Fibroblast of the aortic adventitia (primary cell): ENCODE data around the gene HECW1. TPM values are rescaled to one million over a fixed set of nuclear protein-coding genes. Genes with fewer than 3 reads are reported as not detected.
"Not testable (repeated sequence)": the region's sequence is repeated elsewhere in the genome, so short reads cannot be mapped to it uniquely, and the experiment has no call there.

Experiments used
- DNase-seq: peaks from one replicate; pipeline ENCODE4 v3.0.0-alpha.2; 2010; ENCODE audit warnings: low read depth
- H3K4me3 ChIP-seq: 2 replicates; pipeline ENCODE4 v1.5.1; 2011; ENCODE audit warnings: low read depth, mild to moderate bottlenecking, control low read depth, low read length, moderate library complexity
- total RNA-seq: library from RNA; depleted of rRNA; stranded (reverse); fragments of >200 nt; gene quantifications from 2 replicates; pipeline ENCODE4 v1.2.3, GENCODE V29; 2012; ENCODE audit warnings: low replicate concordance
- TF ChIP-seq, protein P1 (sequence below): IDR thresholded peaks from 2 replicates; pipeline ENCODE4 v1.5.1; 2011; ENCODE audit warnings: mild to moderate bottlenecking, low read length, control low read depth, inconsistent platforms; ENCODE audit not compliant: insufficient read depth

Gene HECW1
- total RNA-seq, 1 donor: 3.6 TPM

DNA sequence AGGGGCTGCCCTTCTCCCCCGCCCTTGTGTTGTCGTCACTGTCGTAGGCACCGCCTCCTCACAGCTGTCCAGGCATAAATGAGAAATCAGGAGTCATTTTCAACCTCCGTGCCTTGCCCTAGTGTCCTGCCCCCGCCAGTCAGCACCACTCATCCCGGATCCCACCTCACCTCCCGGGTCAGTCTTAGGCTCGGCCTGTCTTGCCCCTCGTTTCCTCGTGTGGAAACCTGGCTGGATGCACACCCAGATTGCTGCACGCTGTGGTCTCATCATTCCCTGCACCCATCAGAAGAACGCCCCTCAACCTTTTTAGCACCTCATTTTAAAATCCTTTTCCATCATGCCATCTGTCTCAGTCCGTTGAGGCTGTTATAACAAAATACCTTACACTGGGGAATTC is 213.1 kb downstream of the HECW1 start:
- TF ChIP-seq, protein P1, sequence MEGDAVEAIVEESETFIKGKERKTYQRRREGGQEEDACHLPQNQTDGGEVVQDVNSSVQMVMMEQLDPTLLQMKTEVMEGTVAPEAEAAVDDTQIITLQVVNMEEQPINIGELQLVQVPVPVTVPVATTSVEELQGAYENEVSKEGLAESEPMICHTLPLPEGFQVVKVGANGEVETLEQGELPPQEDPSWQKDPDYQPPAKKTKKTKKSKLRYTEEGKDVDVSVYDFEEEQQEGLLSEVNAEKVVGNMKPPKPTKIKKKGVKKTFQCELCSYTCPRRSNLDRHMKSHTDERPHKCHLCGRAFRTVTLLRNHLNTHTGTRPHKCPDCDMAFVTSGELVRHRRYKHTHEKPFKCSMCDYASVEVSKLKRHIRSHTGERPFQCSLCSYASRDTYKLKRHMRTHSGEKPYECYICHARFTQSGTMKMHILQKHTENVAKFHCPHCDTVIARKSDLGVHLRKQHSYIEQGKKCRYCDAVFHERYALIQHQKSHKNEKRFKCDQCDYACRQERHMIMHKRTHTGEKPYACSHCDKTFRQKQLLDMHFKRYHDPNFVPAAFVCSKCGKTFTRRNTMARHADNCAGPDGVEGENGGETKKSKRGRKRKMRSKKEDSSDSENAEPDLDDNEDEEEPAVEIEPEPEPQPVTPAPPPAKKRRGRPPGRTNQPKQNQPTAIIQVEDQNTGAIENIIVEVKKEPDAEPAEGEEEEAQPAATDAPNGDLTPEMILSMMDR: no peak
- DNase-seq: no peak
- H3K4me3 ChIP-seq: no peak overlapping the region

DNA sequence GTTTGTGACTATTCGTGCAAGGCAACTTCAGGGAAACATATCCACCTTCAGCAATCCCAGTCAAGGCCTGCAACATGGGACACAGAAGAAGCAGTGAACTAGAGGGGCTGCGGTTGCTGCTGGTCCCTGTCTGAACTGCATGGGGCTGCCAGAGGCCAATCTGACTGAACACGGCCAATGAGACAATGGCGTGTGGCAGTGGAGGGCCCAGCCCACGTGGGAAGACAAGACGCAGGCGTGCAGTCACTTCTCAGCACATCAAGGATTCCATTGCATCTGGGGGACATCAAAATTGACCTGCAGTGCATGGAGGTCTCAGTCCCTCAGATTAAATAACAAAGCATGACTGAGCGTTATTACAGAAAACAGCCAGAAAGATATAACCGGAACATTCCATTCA is 215.9 kb downstream of the HECW1 start:
- no peak overlapping the region for H3K4me3 ChIP-seq
- no peak for DNase-seq
- TF ChIP-seq, protein P1: no peak

DNA sequence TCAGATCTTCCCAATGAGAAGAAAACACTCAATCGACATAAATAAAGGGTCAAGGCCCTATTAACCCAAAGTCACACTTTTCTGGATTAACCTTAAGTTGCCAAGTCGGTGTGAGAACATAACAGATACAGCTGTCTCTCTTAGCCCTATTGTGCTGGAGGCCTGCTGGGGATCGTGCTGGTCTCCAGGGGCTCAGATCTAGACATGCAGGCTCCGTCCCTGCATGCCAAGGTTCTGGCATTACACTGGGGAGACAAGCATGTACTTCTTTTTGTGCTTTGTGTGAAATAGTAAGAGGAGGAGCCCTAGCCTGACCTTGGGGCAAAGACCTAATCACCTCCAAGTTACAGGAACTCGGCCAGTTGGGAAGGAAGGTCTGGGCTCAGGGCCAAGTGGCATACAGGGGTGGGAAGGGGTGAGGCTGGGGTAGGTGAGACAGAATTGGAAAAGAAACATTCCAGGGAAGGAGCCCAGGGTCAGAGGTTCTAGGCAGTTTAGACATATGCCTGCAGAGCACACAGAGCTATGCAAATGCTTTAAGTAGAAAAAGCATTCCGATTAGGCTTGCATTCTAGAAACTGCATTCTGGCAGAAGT is 216.4 kb downstream of the HECW1 start:
- TF ChIP-seq, protein P1: no peak
- no peak for DNase-seq

DNA sequence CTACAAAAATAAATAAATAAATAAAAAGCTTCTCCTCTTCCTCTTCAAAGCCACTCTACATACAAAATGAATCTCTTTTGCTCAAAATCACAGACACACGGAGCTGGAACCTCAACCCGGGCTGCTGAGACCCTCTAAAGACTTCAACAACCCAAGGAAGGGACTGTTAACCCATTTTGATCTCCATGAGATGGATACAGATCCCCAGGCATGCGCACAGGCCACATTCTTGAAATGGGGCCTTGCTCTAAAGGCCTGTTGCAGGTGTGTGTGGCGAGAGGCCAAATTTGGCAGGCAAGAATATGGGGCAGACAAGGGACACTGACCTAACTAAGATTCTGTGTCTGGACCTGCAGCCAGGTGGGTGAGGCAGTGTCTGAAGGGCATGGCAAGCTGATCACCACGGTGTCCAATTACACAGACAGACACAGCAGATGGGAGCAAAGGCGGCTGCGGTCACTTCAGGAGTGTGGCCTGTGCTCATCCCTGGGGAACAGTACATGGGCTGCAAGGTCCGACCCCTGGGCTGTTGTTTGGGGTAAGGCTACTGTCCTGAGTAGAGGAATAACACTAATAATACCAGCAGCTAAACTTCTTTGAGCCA is 219.8 kb downstream of the HECW1 start:
- no peak for DNase-seq
- TF ChIP-seq, protein P1: no peak
- H3K4me3 ChIP-seq: no peak overlapping the region

More for the DNA sequence above, 216.4 kb downstream of the HECW1 start:
- H3K4me3 ChIP-seq: no peak overlapping the region

DNA sequence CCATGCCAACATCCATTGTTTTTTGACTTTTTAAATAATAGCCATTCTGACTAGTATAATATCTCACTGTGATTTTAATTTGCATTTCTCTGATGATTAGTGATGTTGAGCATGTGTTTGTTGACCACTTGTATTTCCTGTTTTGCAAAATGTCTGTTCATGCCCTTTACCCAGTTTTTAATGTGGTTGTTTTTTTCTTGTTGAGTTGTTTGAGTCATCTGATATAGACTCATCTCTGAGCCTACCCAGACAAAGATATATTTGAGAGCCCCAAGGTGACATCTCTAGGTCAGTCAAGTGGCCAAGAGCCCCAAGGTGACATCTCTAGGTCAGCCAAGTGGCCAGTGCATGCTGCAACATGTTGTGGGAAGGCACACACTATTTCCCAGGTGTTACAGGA is 224.7 kb downstream of the HECW1 start:
- TF ChIP-seq, protein P1: no peak
- H3K4me3 ChIP-seq: no peak overlapping the region
- DNase-seq: no peak

DNA sequence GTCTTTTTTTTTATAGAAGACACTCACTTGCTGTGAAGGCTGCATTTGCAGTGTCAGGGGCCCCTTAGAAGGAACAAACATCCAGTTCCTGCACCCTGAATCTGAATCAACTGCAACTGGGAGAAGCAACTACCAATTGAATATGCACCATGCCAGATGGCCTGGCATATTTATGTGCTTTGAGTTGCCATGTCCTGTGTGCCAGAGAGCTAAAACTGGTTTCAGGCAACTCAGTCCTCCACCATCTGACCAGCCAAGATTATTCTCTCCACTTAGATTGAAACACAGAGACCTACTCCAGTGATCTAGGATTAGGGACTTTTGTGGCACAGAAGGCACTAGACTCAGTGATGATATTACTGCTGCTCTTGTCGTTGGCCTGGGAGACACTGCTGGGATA is 225.4 kb downstream of the HECW1 start:
- no peak overlapping the region for H3K4me3 ChIP-seq
- DNase-seq: no peak
- TF ChIP-seq, protein P1: no peak

DNA sequence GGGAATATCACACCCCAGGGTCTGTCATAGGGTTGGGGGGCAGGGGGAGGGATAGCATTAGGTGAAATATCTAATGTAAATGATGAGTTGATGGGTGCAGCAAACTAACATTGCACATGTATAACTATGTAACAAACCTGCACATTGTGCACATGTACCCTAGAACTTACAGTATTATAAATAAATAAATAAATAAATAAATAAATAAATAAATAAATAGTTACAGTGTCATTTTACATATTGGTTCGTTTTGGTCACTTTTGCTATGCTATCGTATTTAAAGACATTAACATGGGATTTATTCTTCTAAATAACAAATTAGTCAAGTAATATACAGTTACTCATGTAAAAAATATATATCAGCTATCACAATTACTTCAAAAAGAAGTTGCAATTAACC is 228.7 kb downstream of the HECW1 start:
- H3K4me3 ChIP-seq: no peak overlapping the region
- TF ChIP-seq, protein P1: no peak
- DNase-seq: no peak

DNA sequence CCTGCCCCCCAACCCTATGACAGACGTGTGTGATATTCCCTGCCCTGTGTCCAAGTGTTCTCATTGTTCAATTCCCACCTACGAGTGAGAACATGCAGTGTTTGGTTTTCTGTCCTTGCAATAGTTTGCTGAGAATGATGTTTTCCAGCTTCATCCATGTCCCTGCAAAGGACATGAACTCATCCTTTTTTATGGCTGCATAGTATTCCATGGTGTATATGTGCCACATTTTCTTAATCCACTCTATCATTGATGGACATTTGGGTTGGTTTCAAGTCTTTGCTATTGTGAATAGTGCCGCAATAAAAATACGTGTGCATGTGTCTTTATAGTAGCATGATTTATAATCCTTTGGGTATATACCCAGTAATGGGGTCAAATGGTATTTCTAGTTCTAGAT is 231.0 kb downstream of the HECW1 start:
- H3K4me3 ChIP-seq, DNase-seq: not testable (repeated sequence)

DNA sequence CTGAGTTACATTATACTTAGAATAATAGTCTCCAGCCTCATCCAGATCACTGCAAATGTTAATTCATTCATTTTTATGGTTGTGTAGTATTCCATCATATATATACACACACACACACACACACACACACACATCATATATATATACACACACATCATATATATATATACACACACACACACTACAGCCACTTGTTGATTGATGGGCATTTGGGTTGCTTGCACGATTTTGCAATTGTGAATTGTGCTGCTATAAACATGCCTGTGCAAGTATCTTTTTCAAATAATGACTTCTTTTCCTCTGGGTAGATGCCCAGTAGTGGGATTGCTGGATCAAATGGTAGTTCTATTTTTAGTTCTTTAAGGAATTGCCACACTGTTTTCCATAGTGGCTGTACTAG is 233.2 kb downstream of the HECW1 start:
- not testable (repeated sequence) for DNase-seq, H3K4me3 ChIP-seq
